OCI-LY1 (cell line): ENCODE measurements around the gene RASGRF2.

Experiments
- H2AFZ ChIP-seq: fragments of 200-600 bp; sonication (generic), shearing (Covaris generic); 2 replicates; pipeline ENCODE4 v1.6.0; 2014; ENCODE audit warnings: antibody characterized with exemption, mild to moderate bottlenecking, low read length
- H3F3A ChIP-seq: fragments of 200-600 bp; sonication (generic), shearing (Covaris generic); 2 replicates; pipeline ENCODE4 v1.6.0; 2014; ENCODE audit warnings: mild to moderate bottlenecking, antibody characterized with exemption, low read length, moderate library complexity; ENCODE audit not compliant: insufficient read depth
- H3K27ac ChIP-seq: fragments of 200-600 bp; sonication (generic); 2 replicates; pipeline ENCODE4 v1.5.1; 2014; ENCODE audit warnings: low read length, mixed run types, mild to moderate bottlenecking, low read depth; ENCODE audit not compliant: poor library complexity, severe bottlenecking
- H3K27me3 ChIP-seq: fragments of 200-600 bp; sonication (generic); 2 replicates; pipeline ENCODE4 v1.6.0; 2014; ENCODE audit warnings: antibody characterized with exemption, mild to moderate bottlenecking, low read length, moderate library complexity; ENCODE audit not compliant: insufficient read depth
- H3K36me3 ChIP-seq: fragments of 200-600 bp; sonication (generic); 2 replicates; pipeline ENCODE4 v1.6.1; 2014; ENCODE audit warnings: mild to moderate bottlenecking, antibody characterized with exemption, low read length, moderate library complexity, mixed read lengths; ENCODE audit not compliant: insufficient read depth
- H3K4me1 ChIP-seq: fragments of 200-600 bp; sonication (generic); 2 replicates; pipeline ENCODE4 v1.5.1; 2014; ENCODE audit warnings: mild to moderate bottlenecking, low read length, moderate library complexity; ENCODE audit not compliant: insufficient read depth, severe bottlenecking
- H3K4me2 ChIP-seq: fragments of 200-600 bp; sonication (generic), shearing (Covaris generic); 2 replicates; pipeline ENCODE4 v1.6.1; 2014; ENCODE audit warnings: low read length
- H3K4me3 ChIP-seq: fragments of 200-600 bp; sonication (generic); 2 replicates; pipeline ENCODE4 v1.5.1; 2014; ENCODE audit warnings: low read length, low read depth, mild to moderate bottlenecking, mixed read lengths; ENCODE audit not compliant: poor library complexity, severe bottlenecking
- H3K79me2 ChIP-seq: fragments of 200-600 bp; shearing (Covaris generic); 2 replicates; pipeline ENCODE4 v1.6.1; 2016; ENCODE audit warnings: mixed run types, low read length, mixed read lengths; ENCODE audit not compliant: insufficient read depth
- H3K9ac ChIP-seq: fragments of 200-600 bp; sonication (generic), shearing (Covaris generic); 2 replicates; pipeline ENCODE4 v1.6.1; 2014; ENCODE audit warnings: mild to moderate bottlenecking, low read length, mixed read lengths
- H3K9me2 ChIP-seq: fragments of 200-600 bp; sonication (generic), shearing (Covaris generic); 2 replicates; pipeline ENCODE4 v1.6.1; 2014; ENCODE audit warnings: low read depth, mild to moderate bottlenecking, low read length, mixed read lengths
- H3K9me3 ChIP-seq: fragments of 200-600 bp; shearing (Covaris generic); 2 replicates; pipeline ENCODE4 v1.6.1; 2014; ENCODE audit warnings: low read length, mixed read lengths
- H4K20me1 ChIP-seq: fragments of 200-600 bp; sonication (generic), shearing (Covaris generic); 2 replicates; pipeline ENCODE4 v1.6.0; 2016; ENCODE audit warnings: mild to moderate bottlenecking, low read length; ENCODE audit not compliant: insufficient read depth
- CTCF ChIP-seq: fragments of 200-600 bp; sonication (generic), shearing (Covaris generic); IDR thresholded peaks from 2 replicates; pipeline ENCODE4 v1.5.1; 2017; ENCODE audit warnings: mild to moderate bottlenecking, antibody characterized with exemption, low read length, moderate library complexity, mixed read lengths
- EZH2 ChIP-seq: fragments of 200-600 bp; sonication (generic), shearing (Covaris generic); IDR thresholded peaks from 2 replicates; pipeline ENCODE4 v1.8.0; 2017; ENCODE audit warnings: borderline replicate concordance, mixed run types, mild to moderate bottlenecking, antibody characterized with exemption, low read length, moderate library complexity, mixed read lengths

The RASGRF2 gene

GRCh38 chr5:80976985-80977384 lies 16.8 kb downstream of the RASGRF2 start:
- Histone ChIP-seq H3K4me2 (no peak overlapping the region), H3K36me3 (no peaks in the 10 kb centered on the region), H3K4me3 (no peak overlapping the region), H3K79me2 (no peaks in the 10 kb centered on the region), H3K4me1 (no peaks in the 10 kb centered on the region), H3F3A (no peaks in the 10 kb centered on the region), H3K9ac (no peak overlapping the region), H3K27ac (no peak overlapping the region), H2AFZ (no peak overlapping the region), H4K20me1 (no peaks in the 10 kb centered on the region), H3K27me3 (no peaks in the 10 kb centered on the region), H3K9me3 (no peaks in the 10 kb centered on the region), H3K9me2 (no peaks in the 10 kb centered on the region)
- TF ChIP-seq EZH2 = no peak
- TF ChIP-seq CTCF = no peak

DNA sequence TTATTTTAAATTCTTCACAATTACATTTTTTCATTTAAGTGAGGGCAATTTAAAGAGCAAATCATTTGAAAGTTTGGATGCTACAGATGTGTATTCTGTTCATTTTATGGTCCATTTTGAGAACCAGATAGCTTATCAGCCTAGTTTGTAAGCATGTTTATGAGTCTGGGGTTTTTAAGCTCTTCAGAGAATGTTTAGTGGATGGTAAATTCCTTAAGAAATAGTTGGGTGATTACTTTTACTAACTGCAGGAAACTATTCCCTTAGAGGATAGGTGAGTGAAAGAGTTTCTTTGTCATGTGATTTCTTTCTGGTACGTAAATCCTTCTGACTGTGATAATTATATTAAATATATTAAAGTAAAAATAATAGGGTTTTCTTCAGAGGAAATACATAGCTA lies 17.6 kb downstream of the RASGRF2 start:
- H3K4me3 ChIP-seq = no peak overlapping the region
- no peaks in the 10 kb centered on the region for H3K9me2 ChIP-seq
- no peaks in the 10 kb centered on the region for H3K4me1 ChIP-seq
- H3K4me2 ChIP-seq = no peak overlapping the region
- no peaks in the 10 kb centered on the region for H3F3A ChIP-seq
- TF ChIP-seq EZH2 (no peak), CTCF (no peak)
- no peaks in the 10 kb centered on the region for H3K36me3 ChIP-seq
- no peaks in the 10 kb centered on the region for H4K20me1 ChIP-seq
- H3K27me3 ChIP-seq = no peaks in the 10 kb centered on the region
- no peak overlapping the region for H3K9ac ChIP-seq
- H2AFZ ChIP-seq = no peak overlapping the region
- no peaks in the 10 kb centered on the region for H3K9me3 ChIP-seq
- no peaks in the 10 kb centered on the region for H3K79me2 ChIP-seq
- H3K27ac ChIP-seq = no peak overlapping the region

GRCh38 chr5:80978772-80979317 lies 18.7 kb downstream of the RASGRF2 start:
- H3K9me2 ChIP-seq = no peaks in the 10 kb centered on the region
- no peaks in the 10 kb centered on the region for H3K4me1 ChIP-seq
- no peaks in the 10 kb centered on the region for H3F3A ChIP-seq
- H3K4me2 ChIP-seq = no peak overlapping the region
- no peak overlapping the region for H2AFZ ChIP-seq
- H3K9me3 ChIP-seq = no peaks in the 10 kb centered on the region
- TF ChIP-seq CTCF (no peak), EZH2 (no peak)
- no peak overlapping the region for H3K4me3 ChIP-seq
- no peak overlapping the region for H3K27ac ChIP-seq
- H3K9ac ChIP-seq = no peak overlapping the region
- H3K36me3 ChIP-seq = no peaks in the 10 kb centered on the region
- H4K20me1 ChIP-seq = no peaks in the 10 kb centered on the region
- no peaks in the 10 kb centered on the region for H3K79me2 ChIP-seq
- H3K27me3 ChIP-seq = 0 out of 2 replicates have a peak, but pooled peaks cover 3% of the 10 kb centered on the region
